Thymus (tissue), 11 donors: ENCODE measurements around the gene KLHL30. TPM values are rescaled to one million over a fixed set of nuclear protein-coding genes. Genes with fewer than 3 reads are reported as not detected.

Source experiments
- DNase-seq, 9 donors: peaks; one replicate each; pipeline ENCODE4 v3.0.0-alpha.2; 2013; ENCODE audit warnings: low spot score in 9 of 9, low read depth in 6 of 9, missing footprints in 1 of 9
- H3K27ac ChIP-seq, 2 donors: one replicate each; pipeline ENCODE4 v1.5.1; 2013; ENCODE audit warnings: control low read depth in 1 of 2, low read depth in 1 of 2, low read length in 1 of 2, mild to moderate bottlenecking in 1 of 2, moderate library complexity in 1 of 2
- H3K27me3 ChIP-seq, 2 donors: one replicate each; pipeline ENCODE4 v1.5.1; 2013; ENCODE audit warnings: low read length in 1 of 2; ENCODE audit not compliant: control insufficient read depth in 2 of 2, insufficient read depth in 1 of 2
- H3K36me3 ChIP-seq, 2 donors: one replicate each; pipeline ENCODE4 v1.5.1; 2013; ENCODE audit warnings: low read length in 1 of 2, mild to moderate bottlenecking in 1 of 2, moderate library complexity in 1 of 2; ENCODE audit not compliant: control insufficient read depth in 2 of 2, insufficient read depth in 2 of 2
- H3K4me1 ChIP-seq, 2 donors: one replicate each; pipeline ENCODE4 v1.5.1; 2013; ENCODE audit warnings: low read length in 2 of 2; ENCODE audit not compliant: control insufficient read depth in 2 of 2, insufficient read depth in 2 of 2
- H3K4me3 ChIP-seq, 2 donors: one replicate each; pipeline ENCODE4 v1.5.1; 2013; ENCODE audit warnings: low read length in 2 of 2, control low read depth in 1 of 2, mild to moderate bottlenecking in 1 of 2
- H3K9me3 ChIP-seq, 2 donors: one replicate each; pipeline ENCODE4 v1.5.1; 2013; ENCODE audit warnings: low read length in 1 of 2, mild to moderate bottlenecking in 1 of 2; ENCODE audit not compliant: control insufficient read depth in 2 of 2, insufficient read depth in 1 of 2
- WGBS: extraction: QIAGEN DNeasy Blood & Tissue Kit; methylation state at CpG from one replicate; pipeline ENCODE4 v1.1.7; 2013; 5-methylcytosine and 5-hydroxymethylcytosine counted together
- polyA plus RNA-seq: library from polyadenylated mRNA; stranded (reverse); fragments of 200-250 nt; gene quantifications from one replicate; pipeline ENCODE4 v1.2.3, GENCODE V29; 2013
- total RNA-seq: library from RNA; stranded (reverse); fragments of 120-200 nt; gene quantifications from one replicate; pipeline ENCODE4 v1.2.4, GENCODE V29; 2013
- donor health status: healthy.

The KLHL30 gene
- total and polyA plus RNA-seq, 2 donors: 0.05 to 0.41 TPM

GRCh38 chr2:238151628-238152235, 13.3 kb downstream of the KLHL30 start:
- DNase-seq: no peak
- no peak overlapping the region for H3K4me3 ChIP-seq
- H3K36me3 ChIP-seq: no peaks in the 10 kb centered on the region
- no peak overlapping the region for H3K27ac ChIP-seq
- peaks cover 0 to 12% of the 10 kb centered on the region in 2 donors for H3K27me3 ChIP-seq
- H3K9me3 ChIP-seq: peaks cover 0 to 7% of the 10 kb centered on the region in 2 donors
- WGBS: 91% methylated on average over 16 of the region's 16 CpGs
- peaks cover 0 to 2% of the 10 kb centered on the region in 2 donors for H3K4me1 ChIP-seq

GRCh38 chr2:238152771-238153688, 14.6 kb downstream of the KLHL30 start:
- Histone ChIP-seq H3K4me1 (peaks cover 0 to 2% of the 10 kb centered on the region in 2 donors), H3K27ac (no peak overlapping the region), H3K4me3 (no peak overlapping the region), H3K36me3 (no peaks in the 10 kb centered on the region), H3K9me3 (peaks cover 0 to 7% of the 10 kb centered on the region in 2 donors), H3K27me3 (peaks cover 6 to 21% of the 10 kb centered on the region in 2 donors)
- DNase-seq: no peak
- WGBS: 92% methylated on average over 22 of the region's 22 CpGs

GRCh38 chr2:238154570-238154969, 16.1 kb downstream of the KLHL30 start:
- H3K9me3 ChIP-seq: peaks cover 0 to 7% of the 10 kb centered on the region in 2 donors
- 98% methylated on average over 10 of the region's 10 CpGs for WGBS
- H3K27me3 ChIP-seq: peaks cover 20 to 33% of the 10 kb centered on the region in 2 donors
- DNase-seq: no peak
- H3K4me3 ChIP-seq: no peak overlapping the region
- peaks cover 8 to 10% of the 10 kb centered on the region in 2 donors for H3K4me1 ChIP-seq
- H3K36me3 ChIP-seq: no peaks in the 10 kb centered on the region
- H3K27ac ChIP-seq: no peak overlapping the region

- H3K36me3 ChIP-seq: no peaks in the 10 kb centered on the region
- no peak overlapping the region for H3K27ac ChIP-seq
- H3K9me3 ChIP-seq: peaks cover 0 to 7% of the 10 kb centered on the region in 2 donors
- DNase-seq: no peak
- WGBS: 95% methylated on average over 19 of the region's 19 CpGs
- H3K4me3 ChIP-seq: no peak overlapping the region
- peaks cover 8 to 17% of the 10 kb centered on the region in 2 donors for H3K4me1 ChIP-seq
- peaks cover 26 to 39% of the 10 kb centered on the region in 2 donors for H3K27me3 ChIP-seq
Measured at GRCh38 chr2:238155051-238155760, 16.7 kb downstream of the KLHL30 start.

- no peak overlapping the region for H3K4me3 ChIP-seq
- H3K27ac ChIP-seq: no peak overlapping the region
- peaks cover 0 to 7% of the 10 kb centered on the region in 2 donors for H3K9me3 ChIP-seq
- no peaks in the 10 kb centered on the region for H3K36me3 ChIP-seq
- peaks cover 26 to 47% of the 10 kb centered on the region in 2 donors for H3K27me3 ChIP-seq
- 94% methylated on average over 18 of the region's 18 CpGs for WGBS
- H3K4me1 ChIP-seq: peaks cover 8 to 21% of the 10 kb centered on the region in 2 donors
- DNase-seq: no peak
Measured at GRCh38 chr2:238155761-238156694, 17.6 kb downstream of the KLHL30 start.

- Histone ChIP-seq H3K36me3 (no peaks in the 10 kb centered on the region), H3K9me3 (peaks cover 0 to 7% of the 10 kb centered on the region in 2 donors), H3K27me3 (peaks cover 34 to 63% of the 10 kb centered on the region in 2 donors), H3K27ac (no peak overlapping the region), H3K4me1 (peaks cover 8 to 21% of the 10 kb centered on the region in 2 donors), H3K4me3 (no peak overlapping the region)
- DNase-seq: no peak
- WGBS: 89% methylated on average over 14 of the region's 14 CpGs
Measured at GRCh38 chr2:238157506-238158017, 19.1 kb downstream of the KLHL30 start.

- WGBS: 70% methylated on average over 21 of the region's 21 CpGs
- Histone ChIP-seq H3K27ac (no peak overlapping the region), H3K9me3 (peaks cover 0 to 7% of the 10 kb centered on the region in 2 donors), H3K36me3 (no peaks in the 10 kb centered on the region), H3K4me1 (peaks cover 8 to 21% of the 10 kb centered on the region in 2 donors), H3K4me3 (no peak overlapping the region), H3K27me3 (peaks cover 39 to 68% of the 10 kb centered on the region in 2 donors)
- no peak for DNase-seq
Measured at GRCh38 chr2:238158018-238158508, 19.6 kb downstream of the KLHL30 start.
